ENCODE results near the gene RNPS1. TPM values are rescaled to one million over a fixed set of nuclear protein-coding genes. Genes with fewer than 3 reads are reported as not detected.

Gene RNPS1
- total and polyA plus RNA-seq, 2 experiments from 2014 or later = 315 to 384 TPM

DNA sequence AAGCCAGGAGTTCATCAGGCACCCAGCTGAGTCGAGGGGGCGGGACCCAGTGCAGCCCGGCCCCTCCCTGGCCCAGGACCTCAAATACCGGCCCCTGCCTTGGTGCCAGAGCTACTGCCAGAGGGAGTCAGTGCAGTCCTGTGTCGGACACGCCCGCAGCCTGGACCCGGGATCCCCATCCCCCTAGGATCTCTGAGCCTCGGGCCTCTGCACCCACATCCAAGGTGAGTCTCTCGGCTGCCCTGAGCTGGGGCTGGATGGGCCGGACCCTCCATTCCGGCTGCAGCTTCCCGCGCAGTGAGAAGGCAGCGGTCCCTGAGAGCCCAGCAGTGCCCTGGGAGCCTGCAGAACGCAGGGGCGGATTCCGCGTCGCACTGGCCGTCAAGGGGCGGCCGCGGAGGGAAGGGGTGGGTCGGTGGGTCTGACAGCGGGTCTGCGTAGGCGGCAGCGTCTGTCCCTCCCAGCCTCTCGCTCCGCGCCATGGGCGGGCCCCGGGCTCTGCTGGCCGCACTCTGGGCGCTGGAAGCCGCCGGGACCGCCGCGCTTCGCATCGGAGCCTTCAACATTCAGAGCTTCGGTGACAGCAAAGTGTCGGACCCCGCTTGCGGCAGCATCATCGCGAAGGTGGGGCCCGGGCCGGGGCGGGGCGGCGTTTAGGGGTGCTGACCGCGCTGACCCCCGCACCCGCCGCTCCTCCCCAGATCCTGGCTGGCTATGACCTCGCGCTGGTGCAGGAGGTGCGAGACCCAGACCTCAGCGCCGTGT lies 31.4 kb downstream of the RNPS1 start, which contains the start of gene DNASE1L2 (continued):
- TF ChIP-seq NANOG (IDR thresholded peaks at IDR 0.05; ENCODE audit: borderline replicate concordance) = no peak
- no peak for TF ChIP-seq ZNF114 (CRISPR knock-in tag; IDR thresholded peaks at IDR 0.05)
- TF ChIP-seq REST (IDR thresholded peaks at IDR 0.05; ENCODE audit: unreplicated experiment) = no peak

DNA sequence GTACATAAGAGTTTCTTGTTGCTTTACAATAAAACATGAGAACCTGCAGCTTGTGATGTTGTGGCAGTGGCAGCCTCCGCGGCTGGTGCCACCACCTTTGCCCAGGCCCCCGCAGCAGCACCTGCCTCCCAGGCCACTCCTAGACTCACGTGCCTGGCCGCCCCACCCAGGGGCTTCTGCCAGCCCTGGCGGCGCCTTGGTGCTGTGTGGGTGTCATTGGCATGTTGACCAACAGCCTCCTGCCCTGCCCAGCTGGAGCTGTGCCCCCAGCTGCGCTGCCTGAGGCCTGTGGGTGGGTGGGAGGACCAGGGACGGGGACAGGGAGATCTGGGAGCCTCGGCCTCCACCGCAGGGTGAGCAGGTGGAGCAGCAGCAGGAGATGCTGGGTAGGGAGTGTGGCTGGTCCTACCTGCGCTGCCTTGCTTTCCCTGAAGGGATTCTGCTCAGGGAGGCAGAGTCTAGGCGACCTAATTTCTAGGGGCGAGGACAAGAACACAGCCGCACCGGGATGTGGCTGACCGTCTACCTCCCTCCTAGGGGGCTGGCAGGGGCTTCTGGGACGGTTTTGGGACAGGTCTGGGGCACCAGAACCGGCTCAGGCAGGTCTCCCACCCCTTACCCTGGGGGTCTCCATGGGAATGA lies 32.1 kb downstream of the RNPS1 start:
- H3K9me3 Mint-ChIP-seq = no peaks in the 10 kb centered on the region
- no peak overlapping the region for H3K27ac Mint-ChIP-seq
- no peaks in the 10 kb centered on the region for H3K9me2 ChIP-seq (ENCODE audit: insufficient read depth)
- no peaks in the 10 kb centered on the region; the same call in 1 of the 2 replicates for H4K20me1 ChIP-seq (replicated peaks; ENCODE audit: insufficient read depth)
- H3K79me2 ChIP-seq (replicated peaks; ENCODE audit: insufficient read depth) = no peaks in the 10 kb centered on the region
- peaks cover 18% of the 10 kb centered on the region for H3K27me3 ChIP-seq (ENCODE audit: insufficient read depth)
- ATAC-seq = no peak
- H3K4me1 Mint-ChIP-seq = no peaks in the 10 kb centered on the region
- peaks cover 25% of the 10 kb centered on the region for H3K27me3 Mint-ChIP-seq (ENCODE audit: insufficient read depth, low read depth, poor library complexity)
- H3F3A ChIP-seq (replicated peaks; ENCODE audit: low read depth) = peaks cover 2% of the 10 kb centered on the region; the same call in 1 of the 2 replicates
- H3K36me3 ChIP-seq (ENCODE audit: insufficient read depth) = 0 out of 2 replicates have a peak, but pooled peaks cover 5% of the 10 kb centered on the region
- H3K4me1 ChIP-seq (ENCODE audit: insufficient read depth) = no peaks in the 10 kb centered on the region
- peak overlapping the region; percentile 65 for H3K4me3 ChIP-seq
- 0 out of 3 replicates have a peak, but pooled peaks cover 8% of the 10 kb centered on the region for H3K36me3 Mint-ChIP-seq (ENCODE audit: low read depth)
- no peak for DNase-seq (ENCODE audit: low spot score)
- peak overlapping the region; percentile 92 for H3K4me2 ChIP-seq
- peak overlapping the region; percentile 53; the same call in 2 of the 3 replicates for H3K4me3 Mint-ChIP-seq
- no peak overlapping the region for H2AFZ ChIP-seq
- no peak overlapping the region for H3K27ac ChIP-seq (ENCODE audit: low read depth)
- TF ChIP-seq ETS1 (IDR thresholded peaks at IDR 0.05) = no peak
- TF ChIP-seq NANOG (IDR thresholded peaks at IDR 0.05; ENCODE audit: borderline replicate concordance) = no peak
- no peak for TF ChIP-seq STAT1 (IDR thresholded peaks at IDR 0.05; ENCODE audit: unreplicated experiment)
- TF ChIP-seq JUNB (IDR thresholded peaks at IDR 0.05; ENCODE audit: unreplicated experiment) = no peak
- TF ChIP-seq EZH2 (IDR thresholded peaks at IDR 0.05; ENCODE audit: low read depth, unreplicated experiment) = no peak
- no peak for TF ChIP-seq ZNF462 (CRISPR knock-in tag; IDR thresholded peaks at IDR 0.05)
- TF ChIP-seq CREB1 (CRISPR knock-in tag; IDR thresholded peaks at IDR 0.05; ENCODE audit: low read depth) = no peak

Measured in GM23338 (cell line).